ENCODE measurements around the gene OR51D1. TPM values are rescaled to one million over a fixed set of nuclear protein-coding genes. Genes with fewer than 3 reads are reported as not detected.

Gene OR51D1
- total RNA-seq, 1 experiment from 2014 or later, result not detected

DNA sequence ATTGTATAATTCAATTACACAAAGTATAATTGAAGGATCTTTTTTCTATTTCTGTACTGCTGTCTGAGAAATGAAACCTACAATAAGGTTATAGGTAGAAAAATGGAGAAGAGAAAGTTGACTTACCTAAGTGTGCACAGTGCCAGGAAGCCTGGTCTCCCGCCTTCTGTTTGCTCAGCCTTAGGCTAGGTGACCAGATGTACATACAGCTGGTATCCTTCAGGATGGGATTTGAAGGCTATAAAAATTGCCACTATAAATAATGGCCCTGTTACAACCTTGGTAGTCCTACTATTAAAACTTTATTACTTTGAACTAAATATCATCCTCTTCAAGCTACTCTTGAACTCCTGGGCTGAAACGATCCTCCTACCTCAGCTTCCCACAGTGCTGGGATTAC lies 40.7 kb downstream of the OR51D1 start:
- H2BK15ac ChIP-seq (ENCODE audit: low read depth, low read length), result no peak overlapping the region
- WGBS (ENCODE audit: extremely low coverage, insufficient read length, low lambda C conversion rate), result no CpG with 5 or more reads among the region's 2 CpGs
- H2BK20ac ChIP-seq (ENCODE audit: low read depth, low read length, poor library complexity, severe bottlenecking), result no peak overlapping the region
- H3K4me1 ChIP-seq (ENCODE audit: insufficient read depth, low read length), result no peaks in the 10 kb centered on the region
- no peaks in the 10 kb centered on the region; a peak in 1 of 5 replicates for H3K9me3 Mint-ChIP-seq
- H3K14ac ChIP-seq (ENCODE audit: insufficient read depth, low read length), result no peak overlapping the region
- no peaks in the 10 kb centered on the region for H3K27me3 Mint-ChIP-seq (ENCODE audit: low read depth)
- no peaks in the 10 kb centered on the region for H3K79me2 ChIP-seq (ENCODE audit: insufficient read depth, low read length)
- H3K79me1 ChIP-seq (ENCODE audit: insufficient read depth, low read depth, low read length, poor library complexity, severe bottlenecking), result no peaks in the 10 kb centered on the region
- no peaks in the 10 kb centered on the region for H3K23me2 ChIP-seq (ENCODE audit: insufficient read length, low read depth, low read length, poor library complexity, severe bottlenecking)
- no peak for DNase-seq
- no peak overlapping the region for H4K91ac ChIP-seq (ENCODE audit: insufficient read length, low read depth, low read length)
- H4K5ac ChIP-seq (ENCODE audit: insufficient read length, low read depth, low read length), result no peak overlapping the region
- H3K9me3 ChIP-seq (ENCODE audit: control insufficient read depth, low read depth, low read length), result no peaks in the 10 kb centered on the region
- H3K36me3 Mint-ChIP-seq (ENCODE audit: insufficient read depth in 1 of 3, low read depth in 3 of 3), result no peaks in the 10 kb centered on the region
- H3K27me3 ChIP-seq (ENCODE audit: insufficient read depth, low read length), result no peaks in the 10 kb centered on the region
- no peak overlapping the region for H3T11ph ChIP-seq (ENCODE audit: low read length)
- H3K27ac Mint-ChIP-seq, result no peak overlapping the region
- no peak overlapping the region for H2BK5ac ChIP-seq (ENCODE audit: insufficient read length, low read length)
- no peak overlapping the region for H3K4me2 ChIP-seq (ENCODE audit: insufficient read depth, insufficient read length, low read length)
- no peaks in the 10 kb centered on the region for H4K20me1 ChIP-seq (ENCODE audit: control insufficient read depth, insufficient read depth, insufficient read length)
- H3K4ac ChIP-seq (ENCODE audit: low read depth, low read length), result no peak overlapping the region
- H4K8ac ChIP-seq (replicated peaks; ENCODE audit: insufficient read length, low read depth, low read length), result no peak overlapping the region
- no peaks in the 10 kb centered on the region for H3K4me1 Mint-ChIP-seq
- no peak overlapping the region for H2AFZ ChIP-seq (ENCODE audit: low read length)
- H3K27ac ChIP-seq (ENCODE audit: insufficient read length, low read depth, low read length), result no peak overlapping the region
- H3K56ac ChIP-seq (ENCODE audit: insufficient read length, low read depth, low read length), result no peak overlapping the region
- TF ChIP-seq, protein P1, sequence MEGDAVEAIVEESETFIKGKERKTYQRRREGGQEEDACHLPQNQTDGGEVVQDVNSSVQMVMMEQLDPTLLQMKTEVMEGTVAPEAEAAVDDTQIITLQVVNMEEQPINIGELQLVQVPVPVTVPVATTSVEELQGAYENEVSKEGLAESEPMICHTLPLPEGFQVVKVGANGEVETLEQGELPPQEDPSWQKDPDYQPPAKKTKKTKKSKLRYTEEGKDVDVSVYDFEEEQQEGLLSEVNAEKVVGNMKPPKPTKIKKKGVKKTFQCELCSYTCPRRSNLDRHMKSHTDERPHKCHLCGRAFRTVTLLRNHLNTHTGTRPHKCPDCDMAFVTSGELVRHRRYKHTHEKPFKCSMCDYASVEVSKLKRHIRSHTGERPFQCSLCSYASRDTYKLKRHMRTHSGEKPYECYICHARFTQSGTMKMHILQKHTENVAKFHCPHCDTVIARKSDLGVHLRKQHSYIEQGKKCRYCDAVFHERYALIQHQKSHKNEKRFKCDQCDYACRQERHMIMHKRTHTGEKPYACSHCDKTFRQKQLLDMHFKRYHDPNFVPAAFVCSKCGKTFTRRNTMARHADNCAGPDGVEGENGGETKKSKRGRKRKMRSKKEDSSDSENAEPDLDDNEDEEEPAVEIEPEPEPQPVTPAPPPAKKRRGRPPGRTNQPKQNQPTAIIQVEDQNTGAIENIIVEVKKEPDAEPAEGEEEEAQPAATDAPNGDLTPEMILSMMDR (conservative IDR thresholded peaks at IDR 0.05), result no peak
- no peak overlapping the region for H2AK5ac ChIP-seq (ENCODE audit: insufficient read length, low read length)
- H3K23ac ChIP-seq (ENCODE audit: insufficient read length, low read depth, low read length), result no peak overlapping the region
- no peak overlapping the region for H2BK120ac ChIP-seq (ENCODE audit: low read depth, low read length, poor library complexity, severe bottlenecking)
- no peak overlapping the region for H2BK12ac ChIP-seq (ENCODE audit: insufficient read length, low read depth, low read length)
- no peak overlapping the region for H3K18ac ChIP-seq (ENCODE audit: insufficient read length, low read depth, low read length)
- H3K9ac ChIP-seq (ENCODE audit: extremely low read depth, insufficient read length, low read length), result no peak overlapping the region
- no peak overlapping the region for H3K4me3 Mint-ChIP-seq
